OCI-LY3 (cell line): ENCODE measurements around the gene GRID2.

ENCODE experiments used
- H2AFZ ChIP-seq: fragments of 200-600, 300-600 bp; shearing (Covaris generic); 2 replicates; pipeline ENCODE4 v1.6.0; 2014; ENCODE audit warnings: antibody characterized with exemption, low read depth, low read length
- H3K27ac ChIP-seq: fragments of 200-600, 300-600 bp; sonication (generic); 2 replicates; pipeline ENCODE4 v1.5.1; 2014; ENCODE audit warnings: mild to moderate bottlenecking, low read length, moderate library complexity, mixed read lengths
- H3K27me3 ChIP-seq: fragments of 200-600, 300-600 bp; sonication (generic); 2 replicates; pipeline ENCODE4 v1.6.1; 2014; ENCODE audit warnings: low read depth, low read length, mixed read lengths
- H3K36me3 ChIP-seq: fragments of 200-600, 300-600 bp; sonication (generic); replicated peaks from 2 replicates; pipeline ENCODE3; 2014; ENCODE audit warnings: low read depth, low read length, mixed read lengths
- H3K4me1 ChIP-seq: fragments of 300-600, 200-600 bp; sonication (generic); 2 replicates; pipeline ENCODE4 v1.6.1; 2014; ENCODE audit warnings: low read length, mixed read lengths
- H3K4me2 ChIP-seq: fragments of 200-600, 300-600 bp; sonication (generic); 2 replicates; pipeline ENCODE4 v1.6.1; 2014; ENCODE audit warnings: low read length, mixed read lengths
- H3K4me3 ChIP-seq: fragments of 300-600, 200-600 bp; sonication (generic); 2 replicates; pipeline ENCODE4 v1.5.1; 2014; ENCODE audit warnings: antibody characterized with exemption, mild to moderate bottlenecking, low read length, moderate library complexity
- H3K79me2 ChIP-seq: fragments of 300-600, 200-600 bp; shearing (Covaris generic); 2 replicates; pipeline ENCODE4 v1.6.1; 2014; ENCODE audit warnings: mild to moderate bottlenecking, low read length, mixed read lengths
- H3K9ac ChIP-seq: fragments of 300-600, 200-600 bp; shearing (Covaris generic); 2 replicates; pipeline ENCODE4 v1.6.0; 2014; ENCODE audit warnings: mild to moderate bottlenecking, low read length, moderate library complexity
- H3K9me3 ChIP-seq: fragments of 200-600, 300-600 bp; shearing (Covaris generic); 2 replicates; pipeline ENCODE4 v1.6.1; 2014; ENCODE audit warnings: low read length, mixed read lengths; ENCODE audit not compliant: insufficient read depth
- H4K20me1 ChIP-seq: fragments of 200-600, 300-600 bp; sonication (generic); 2 replicates; pipeline ENCODE4 v1.6.1; 2016; ENCODE audit warnings: low read length, mixed read lengths; ENCODE audit not compliant: insufficient read depth
- EZH2phosphoT487 ChIP-seq: fragments of 200-600 bp; shearing (Covaris generic); IDR thresholded peaks from 2 replicates; pipeline ENCODE4 v1.6.1; 2018; ENCODE audit warnings: antibody characterized with exemption, mixed run types, low read depth
- TF ChIP-seq, protein P1 (sequence below): fragments of 200-600, 300-600 bp; sonication (generic); IDR thresholded peaks from 2 replicates; pipeline ENCODE4 v1.5.1; 2014; ENCODE audit warnings: antibody characterized with exemption, low read length, low read depth

Gene GRID2

DNA sequence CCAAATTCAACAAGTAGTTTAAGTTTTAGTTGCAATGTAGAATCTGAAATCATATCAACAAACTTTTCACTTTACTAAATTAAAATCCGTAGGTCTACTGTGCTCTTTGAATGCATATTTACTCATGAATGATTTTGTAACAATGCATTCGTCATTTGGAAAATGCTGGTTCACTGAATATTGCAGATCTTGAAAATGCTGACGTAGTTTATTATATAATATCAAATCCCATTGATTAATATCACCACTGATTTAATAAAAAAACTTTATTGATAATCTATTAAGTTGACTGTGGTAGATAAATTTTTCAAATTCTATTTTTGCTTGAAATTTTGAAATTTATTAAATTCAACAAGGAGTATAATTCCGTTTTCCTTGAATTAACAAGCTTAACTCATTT is 540.0 kb downstream of the GRID2 start:
- no peak overlapping the region for H3K9ac ChIP-seq
- TF ChIP-seq EZH2phosphoT487 = no peak
- TF ChIP-seq, protein P1, sequence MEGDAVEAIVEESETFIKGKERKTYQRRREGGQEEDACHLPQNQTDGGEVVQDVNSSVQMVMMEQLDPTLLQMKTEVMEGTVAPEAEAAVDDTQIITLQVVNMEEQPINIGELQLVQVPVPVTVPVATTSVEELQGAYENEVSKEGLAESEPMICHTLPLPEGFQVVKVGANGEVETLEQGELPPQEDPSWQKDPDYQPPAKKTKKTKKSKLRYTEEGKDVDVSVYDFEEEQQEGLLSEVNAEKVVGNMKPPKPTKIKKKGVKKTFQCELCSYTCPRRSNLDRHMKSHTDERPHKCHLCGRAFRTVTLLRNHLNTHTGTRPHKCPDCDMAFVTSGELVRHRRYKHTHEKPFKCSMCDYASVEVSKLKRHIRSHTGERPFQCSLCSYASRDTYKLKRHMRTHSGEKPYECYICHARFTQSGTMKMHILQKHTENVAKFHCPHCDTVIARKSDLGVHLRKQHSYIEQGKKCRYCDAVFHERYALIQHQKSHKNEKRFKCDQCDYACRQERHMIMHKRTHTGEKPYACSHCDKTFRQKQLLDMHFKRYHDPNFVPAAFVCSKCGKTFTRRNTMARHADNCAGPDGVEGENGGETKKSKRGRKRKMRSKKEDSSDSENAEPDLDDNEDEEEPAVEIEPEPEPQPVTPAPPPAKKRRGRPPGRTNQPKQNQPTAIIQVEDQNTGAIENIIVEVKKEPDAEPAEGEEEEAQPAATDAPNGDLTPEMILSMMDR = no peak
- no peaks in the 10 kb centered on the region for H3K4me1 ChIP-seq

DNA sequence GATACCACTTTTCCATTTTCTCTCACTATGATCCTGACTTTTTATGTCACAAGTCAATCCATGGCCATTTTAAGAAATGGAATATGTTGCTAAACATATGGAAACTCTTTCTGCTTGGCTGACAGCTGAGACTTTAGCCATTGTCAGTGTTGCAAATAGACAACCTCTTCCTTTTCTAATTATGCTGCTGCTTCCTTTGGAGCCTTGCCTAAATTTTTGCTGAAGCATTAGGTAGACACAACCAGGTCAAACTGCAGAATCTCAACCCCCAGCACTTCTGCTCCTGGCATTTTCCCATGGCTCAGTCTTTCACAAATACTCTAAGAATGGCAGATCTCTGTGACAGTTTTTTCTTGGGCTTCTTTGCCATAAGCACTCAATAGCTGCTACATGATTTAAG is 543.3 kb downstream of the GRID2 start:
- H3K4me3 ChIP-seq = no peak overlapping the region
- H3K9ac ChIP-seq = no peak overlapping the region
- no peaks in the 10 kb centered on the region for H3K4me1 ChIP-seq
- no peaks in the 10 kb centered on the region for H3K9me3 ChIP-seq
- H3K36me3 ChIP-seq = no peaks in the 10 kb centered on the region
- H3K27ac ChIP-seq = no peak overlapping the region
- no peak overlapping the region for H3K4me2 ChIP-seq
- TF ChIP-seq EZH2phosphoT487 = no peak
- TF ChIP-seq, protein P1 = no peak
- H4K20me1 ChIP-seq = no peaks in the 10 kb centered on the region
- H3K27me3 ChIP-seq = no peaks in the 10 kb centered on the region
- H3K79me2 ChIP-seq = no peaks in the 10 kb centered on the region
- H2AFZ ChIP-seq = no peak overlapping the region

More for the DNA sequence above, 540.0 kb downstream of the GRID2 start:
- H3K9me3 ChIP-seq = no peaks in the 10 kb centered on the region
- H3K79me2 ChIP-seq = no peaks in the 10 kb centered on the region
- H3K4me3 ChIP-seq = no peak overlapping the region
- H3K4me2 ChIP-seq = no peak overlapping the region
- H4K20me1 ChIP-seq = no peaks in the 10 kb centered on the region
- H3K36me3 ChIP-seq = no peaks in the 10 kb centered on the region
- no peak overlapping the region for H2AFZ ChIP-seq
- no peaks in the 10 kb centered on the region for H3K27me3 ChIP-seq
- no peak overlapping the region for H3K27ac ChIP-seq

DNA sequence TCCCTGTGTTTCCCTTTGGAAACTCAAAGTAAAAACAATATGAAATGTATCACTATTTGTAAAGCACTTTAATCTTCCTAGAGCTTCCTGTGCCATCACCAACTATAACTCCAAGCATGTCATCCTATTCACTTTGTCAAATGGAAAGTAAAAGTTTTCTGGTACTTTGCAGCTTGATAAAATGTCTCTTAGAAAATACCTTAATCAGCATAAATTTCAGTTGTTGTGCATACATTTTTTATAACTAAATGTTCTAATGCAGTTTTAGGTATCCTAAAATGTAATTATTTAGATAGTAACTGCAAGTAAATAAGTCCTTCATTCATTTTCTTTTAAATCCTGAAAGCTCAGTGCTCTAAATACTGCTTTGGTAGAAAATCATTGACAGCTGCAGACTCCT is 558.7 kb downstream of the GRID2 start:
- no peaks in the 10 kb centered on the region for H3K36me3 ChIP-seq
- no peaks in the 10 kb centered on the region for H3K9me3 ChIP-seq
- H3K9ac ChIP-seq = no peak overlapping the region
- H3K79me2 ChIP-seq = no peaks in the 10 kb centered on the region
- H3K27ac ChIP-seq = no peak overlapping the region
- H3K4me1 ChIP-seq = no peaks in the 10 kb centered on the region
- TF ChIP-seq, protein P1 = no peak
- no peak for TF ChIP-seq EZH2phosphoT487
- H4K20me1 ChIP-seq = no peaks in the 10 kb centered on the region
- H3K4me3 ChIP-seq = no peak overlapping the region
- no peak overlapping the region for H2AFZ ChIP-seq
- no peaks in the 10 kb centered on the region for H3K27me3 ChIP-seq
- H3K4me2 ChIP-seq = no peak overlapping the region

DNA sequence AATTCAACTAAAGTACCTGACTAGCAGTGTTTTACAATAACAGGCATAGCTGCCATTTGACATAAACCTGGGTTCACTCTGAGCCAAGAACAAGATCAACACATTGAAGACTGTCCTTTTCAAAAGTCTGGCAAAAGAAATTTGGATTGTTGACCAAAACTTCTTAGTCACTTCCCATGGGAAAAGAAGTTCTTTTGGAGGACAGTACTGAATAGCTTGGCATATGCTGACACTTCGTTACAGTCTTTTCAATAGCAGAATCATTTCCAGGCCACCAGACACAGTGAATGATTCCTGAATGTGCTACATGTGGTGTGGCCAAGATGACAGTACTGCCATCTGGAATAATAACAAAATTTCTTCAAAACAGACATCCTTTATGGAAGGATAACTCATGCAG is 560.3 kb downstream of the GRID2 start:
- no peaks in the 10 kb centered on the region for H3K4me1 ChIP-seq
- no peak overlapping the region for H3K27ac ChIP-seq
- H3K36me3 ChIP-seq = no peaks in the 10 kb centered on the region
- no peaks in the 10 kb centered on the region for H3K27me3 ChIP-seq
- no peaks in the 10 kb centered on the region for H3K9me3 ChIP-seq
- H2AFZ ChIP-seq = no peak overlapping the region
- H3K79me2 ChIP-seq = no peaks in the 10 kb centered on the region
- H3K4me2 ChIP-seq = no peak overlapping the region
- no peak overlapping the region for H3K9ac ChIP-seq
- no peak for TF ChIP-seq EZH2phosphoT487
- TF ChIP-seq, protein P1 = no peak
- H3K4me3 ChIP-seq = no peak overlapping the region
- H4K20me1 ChIP-seq = no peaks in the 10 kb centered on the region
